Epithelial cell of esophagus (primary cell): Measurements from ENCODE around the gene VGF.
"Not testable (repeated sequence)": the region's sequence is repeated elsewhere in the genome, so short reads cannot be mapped to it uniquely, and the experiment has no call there.

Experiments used
- DNase-seq: peaks from one replicate; pipeline ENCODE4 v3.0.0; 2010; ENCODE audit warnings: low read depth
- H3K4me3 ChIP-seq: 2 replicates; pipeline ENCODE4 v1.5.1; 2011; ENCODE audit warnings: mild to moderate bottlenecking, low read length, control low read depth
- CTCF ChIP-seq: IDR thresholded peaks from 2 replicates; pipeline ENCODE4 v1.5.1; 2011; ENCODE audit warnings: low read depth, mild to moderate bottlenecking, low read length, control low read depth, inconsistent platforms; ENCODE audit not compliant: insufficient read depth; ENCODE audit errors: missing control alignments

Gene VGF

GRCh38 chr7:101125989-101126650, 39.2 kb downstream of the VGF start:
- no peak for TF ChIP-seq CTCF
- peak; percentile 73 for DNase-seq
- H3K4me3 ChIP-seq, result no peak overlapping the region

GRCh38 chr7:101124376-101125056, 40.9 kb downstream of the VGF start:
- no peak overlapping the region for H3K4me3 ChIP-seq
- TF ChIP-seq CTCF, result no peak
- DNase-seq, result peak; percentile 62

GRCh38 chr7:101123703-101124068, 41.7 kb downstream of the VGF start:
- no peak for TF ChIP-seq CTCF
- no peak overlapping the region for H3K4me3 ChIP-seq
- no peak for DNase-seq

GRCh38 chr7:101122933-101123702, 42.3 kb downstream of the VGF start:
- no peak overlapping the region for H3K4me3 ChIP-seq
- no peak for TF ChIP-seq CTCF
- DNase-seq, result no peak

GRCh38 chr7:101121991-101122932, 43.1 kb downstream of the VGF start:
- DNase-seq, result peak; percentile 90
- no peak for TF ChIP-seq CTCF
- no peak overlapping the region for H3K4me3 ChIP-seq

- not testable (repeated sequence) for DNase-seq, H3K4me3 ChIP-seq
Measured at GRCh38 chr7:101121631-101121990, 43.8 kb downstream of the VGF start.
